ENCODE results near the gene DCAF8.

- TF ChIP-seq EZH2phosphoT487 (IDR thresholded peaks at IDR 0.05; ENCODE audit: insufficient read depth, low read depth): no peak
- no peak for TF ChIP-seq EZH2 (IDR thresholded peaks at IDR 0.05; ENCODE audit: insufficient read depth, poor library complexity, severe bottlenecking)
These were observed 53.6 kb downstream of the DCAF8 start for GRCh38 chr1:160208557-160209320.

Data from GM23248 (cell line).